Fibroblast of lung (primary cell): ENCODE data around the gene CHN2. TPM values are rescaled to one million over a fixed set of nuclear protein-coding genes. Genes with fewer than 3 reads are reported as not detected.
A peak's percentile ranks its signal among the peaks of the same experiment; 100 is the strongest.

Experiments
- DNase-seq, 2 donors: peaks; one replicate each; pipeline versions ENCODE4 v3.0.0 to v3.0.0-alpha.2; 2010; ENCODE audit warnings: low read depth in 2 of 2
- H2AFZ ChIP-seq: 2 replicates; pipeline ENCODE4 v1.5.1; 2012; ENCODE audit warnings: low read length, control low read depth, inconsistent platforms
- H3K27ac ChIP-seq: 2 replicates; pipeline ENCODE4 v1.5.1; 2011; ENCODE audit warnings: low read length, control low read depth; ENCODE audit not compliant: insufficient read depth
- H3K27me3 ChIP-seq: 2 replicates; pipeline ENCODE4 v1.5.1; 2011; ENCODE audit warnings: mild to moderate bottlenecking, low read length; ENCODE audit not compliant: control insufficient read depth, insufficient read depth
- H3K36me3 ChIP-seq: 2 replicates; pipeline ENCODE4 v1.5.1; 2011; ENCODE audit warnings: low read length; ENCODE audit not compliant: control insufficient read depth, insufficient read depth
- H3K4me1 ChIP-seq: 2 replicates; pipeline ENCODE4 v1.5.1; 2011; ENCODE audit warnings: low read length; ENCODE audit not compliant: control insufficient read depth, insufficient read depth; ENCODE audit errors: extremely low read depth
- H3K4me2 ChIP-seq: 2 replicates; pipeline ENCODE4 v1.5.1; 2011; ENCODE audit warnings: low read length, control low read depth; ENCODE audit not compliant: insufficient read depth; ENCODE audit errors: extremely low read depth
- H3K4me3 ChIP-seq, 4 experiments: fragments of 200-600 bp in 1 of 4; sonication (generic) in 1 of 4; replicated peaks in 1 of 4; 2 replicates each; pipeline ENCODE4 v1.5.1; 2011 to 2016; ENCODE audit warnings: low read length in 4 of 4, low read depth in 3 of 4, mild to moderate bottlenecking in 3 of 4, control low read depth in 2 of 4, inconsistent platforms in 1 of 4, mixed read lengths in 1 of 4; ENCODE audit not compliant: insufficient read depth in 1 of 4; ENCODE audit errors: control extremely low read depth in 1 of 4
- H3K79me2 ChIP-seq: 2 replicates; pipeline ENCODE4 v1.5.1; 2012; ENCODE audit warnings: mild to moderate bottlenecking, low read length, inconsistent platforms; ENCODE audit not compliant: control insufficient read depth, insufficient read depth
- H3K9ac ChIP-seq: 2 replicates; pipeline ENCODE4 v1.5.1; 2011; ENCODE audit warnings: mild to moderate bottlenecking, low read length, control low read depth; ENCODE audit not compliant: insufficient read depth
- H3K9me3 ChIP-seq: 2 replicates; pipeline ENCODE4 v1.5.1; 2012; ENCODE audit warnings: low read depth, low read length; ENCODE audit not compliant: control insufficient read depth, insufficient read depth
- H4K20me1 ChIP-seq: 2 replicates; pipeline ENCODE4 v1.5.1; 2011; ENCODE audit warnings: low read length; ENCODE audit not compliant: control insufficient read depth, insufficient read depth; ENCODE audit errors: extremely low read depth
- EZH2 ChIP-seq: IDR thresholded peaks from 2 replicates; pipeline ENCODE4 v1.5.1; 2012; ENCODE audit warnings: low read length, control low read depth, mild to moderate bottlenecking; ENCODE audit errors: missing control alignments
- polyA plus RNA-seq, 2 donors: library from polyadenylated mRNA; depleted of rRNA in 1 of 2; stranded (reverse) in 1 of 2; unstranded in 1 of 2; fragments of >200 nt; gene quantifications; 2 replicates each; pipeline ENCODE4 v1.2.1, GENCODE V29; 2011 to 2012; ENCODE audit warnings: missing spikeins in 1 of 2
- total RNA-seq: library from RNA; depleted of rRNA; stranded (reverse); fragments of >200 nt; gene quantifications from 2 replicates; pipeline ENCODE4 v1.2.1, GENCODE V29; 2014
- TF ChIP-seq, protein P1 (sequence below), 2 donors: IDR thresholded peaks in 1 of 2; conservative IDR thresholded peaks in 1 of 2; 1 replicate in 1 of 2; 2 replicates in 1 of 2; pipeline ENCODE4 v1.5.1; 2011 to 2012; ENCODE audit warnings: low read length in 2 of 2, control low read depth in 1 of 2, inconsistent platforms in 1 of 2, low read depth in 1 of 2, mild to moderate bottlenecking in 1 of 2

The CHN2 gene
- total and polyA plus RNA-seq, 2 donors (not counting 1 experiment from before 2014, with no cell fraction given): 0.33 to 0.53 TPM

DNA sequence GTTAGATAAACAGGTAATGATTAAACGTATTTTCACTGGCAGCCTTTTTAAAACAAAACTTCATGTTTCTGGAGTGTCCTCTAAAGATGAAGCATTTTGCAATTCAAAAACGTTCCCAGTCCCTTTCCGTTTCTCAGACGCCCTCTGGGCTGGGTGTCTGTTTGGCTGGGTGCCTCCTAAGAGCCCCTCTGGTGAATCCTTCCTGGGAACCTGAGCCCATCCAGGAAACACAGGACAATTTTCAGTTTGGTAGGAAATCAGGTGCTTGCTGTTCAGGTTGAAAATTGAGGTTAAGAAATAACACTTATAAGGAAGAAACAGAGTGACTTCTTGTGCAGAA, 76.7 kb downstream of the CHN2 start:
- Histone ChIP-seq H3K27ac (no peak overlapping the region), H3K4me3 (no peak overlapping the region), H3K79me2 (no peaks in the 10 kb centered on the region), H2AFZ (no peak overlapping the region), H3K4me2 (no peak overlapping the region), H3K4me1 (no peaks in the 10 kb centered on the region), H3K9me3 (no peaks in the 10 kb centered on the region), H3K36me3 (no peaks in the 10 kb centered on the region), H3K27me3 (peaks cover 2% of the 10 kb centered on the region), H3K9ac (no peak overlapping the region), H4K20me1 (no peaks in the 10 kb centered on the region)
- TF ChIP-seq, protein P1, sequence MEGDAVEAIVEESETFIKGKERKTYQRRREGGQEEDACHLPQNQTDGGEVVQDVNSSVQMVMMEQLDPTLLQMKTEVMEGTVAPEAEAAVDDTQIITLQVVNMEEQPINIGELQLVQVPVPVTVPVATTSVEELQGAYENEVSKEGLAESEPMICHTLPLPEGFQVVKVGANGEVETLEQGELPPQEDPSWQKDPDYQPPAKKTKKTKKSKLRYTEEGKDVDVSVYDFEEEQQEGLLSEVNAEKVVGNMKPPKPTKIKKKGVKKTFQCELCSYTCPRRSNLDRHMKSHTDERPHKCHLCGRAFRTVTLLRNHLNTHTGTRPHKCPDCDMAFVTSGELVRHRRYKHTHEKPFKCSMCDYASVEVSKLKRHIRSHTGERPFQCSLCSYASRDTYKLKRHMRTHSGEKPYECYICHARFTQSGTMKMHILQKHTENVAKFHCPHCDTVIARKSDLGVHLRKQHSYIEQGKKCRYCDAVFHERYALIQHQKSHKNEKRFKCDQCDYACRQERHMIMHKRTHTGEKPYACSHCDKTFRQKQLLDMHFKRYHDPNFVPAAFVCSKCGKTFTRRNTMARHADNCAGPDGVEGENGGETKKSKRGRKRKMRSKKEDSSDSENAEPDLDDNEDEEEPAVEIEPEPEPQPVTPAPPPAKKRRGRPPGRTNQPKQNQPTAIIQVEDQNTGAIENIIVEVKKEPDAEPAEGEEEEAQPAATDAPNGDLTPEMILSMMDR (conservative IDR thresholded peaks at IDR 0.05 in 1 of 2, IDR thresholded peaks at IDR 0.05 in 1 of 2; ENCODE audit: low read depth in 1 of 2, low read length in 2 of 2): no peak
- TF ChIP-seq EZH2: no peak
- no peak for DNase-seq

DNA sequence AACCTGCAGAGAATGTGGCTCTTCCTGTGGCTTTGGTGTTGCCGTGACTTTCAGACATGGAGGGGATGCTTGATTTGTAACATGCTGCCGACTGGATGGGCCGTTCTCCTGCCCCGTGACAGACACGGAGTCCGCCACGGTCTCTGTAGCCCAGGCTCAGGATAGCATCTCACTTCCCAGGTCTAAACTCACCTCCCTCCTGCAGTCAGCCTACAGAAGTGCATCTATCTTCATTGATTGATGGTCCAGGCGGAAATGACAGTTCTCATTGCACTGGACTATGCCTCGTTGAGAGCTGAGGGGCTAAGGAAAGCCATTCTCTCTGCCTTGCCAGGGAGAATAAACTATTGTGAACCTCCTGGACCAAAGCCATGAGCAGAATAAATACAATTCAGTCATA, 77.5 kb downstream of the CHN2 start:
- H3K4me2 ChIP-seq: no peak overlapping the region
- H3K9ac ChIP-seq: no peak overlapping the region
- no peaks in the 10 kb centered on the region for H3K9me3 ChIP-seq
- no peaks in the 10 kb centered on the region for H3K79me2 ChIP-seq
- no peak overlapping the region for H2AFZ ChIP-seq
- TF ChIP-seq, protein P1 (conservative IDR thresholded peaks at IDR 0.05 in 1 of 2, IDR thresholded peaks at IDR 0.05 in 1 of 2; ENCODE audit: low read depth in 1 of 2, low read length in 2 of 2): no peak
- no peak for TF ChIP-seq EZH2
- no peak overlapping the region for H3K27ac ChIP-seq
- no peak for DNase-seq
- H3K4me3 ChIP-seq: no peak overlapping the region
- H3K4me1 ChIP-seq: no peaks in the 10 kb centered on the region
- H3K36me3 ChIP-seq: no peaks in the 10 kb centered on the region
- H3K27me3 ChIP-seq: peaks cover 2% of the 10 kb centered on the region
- H4K20me1 ChIP-seq: no peaks in the 10 kb centered on the region

DNA sequence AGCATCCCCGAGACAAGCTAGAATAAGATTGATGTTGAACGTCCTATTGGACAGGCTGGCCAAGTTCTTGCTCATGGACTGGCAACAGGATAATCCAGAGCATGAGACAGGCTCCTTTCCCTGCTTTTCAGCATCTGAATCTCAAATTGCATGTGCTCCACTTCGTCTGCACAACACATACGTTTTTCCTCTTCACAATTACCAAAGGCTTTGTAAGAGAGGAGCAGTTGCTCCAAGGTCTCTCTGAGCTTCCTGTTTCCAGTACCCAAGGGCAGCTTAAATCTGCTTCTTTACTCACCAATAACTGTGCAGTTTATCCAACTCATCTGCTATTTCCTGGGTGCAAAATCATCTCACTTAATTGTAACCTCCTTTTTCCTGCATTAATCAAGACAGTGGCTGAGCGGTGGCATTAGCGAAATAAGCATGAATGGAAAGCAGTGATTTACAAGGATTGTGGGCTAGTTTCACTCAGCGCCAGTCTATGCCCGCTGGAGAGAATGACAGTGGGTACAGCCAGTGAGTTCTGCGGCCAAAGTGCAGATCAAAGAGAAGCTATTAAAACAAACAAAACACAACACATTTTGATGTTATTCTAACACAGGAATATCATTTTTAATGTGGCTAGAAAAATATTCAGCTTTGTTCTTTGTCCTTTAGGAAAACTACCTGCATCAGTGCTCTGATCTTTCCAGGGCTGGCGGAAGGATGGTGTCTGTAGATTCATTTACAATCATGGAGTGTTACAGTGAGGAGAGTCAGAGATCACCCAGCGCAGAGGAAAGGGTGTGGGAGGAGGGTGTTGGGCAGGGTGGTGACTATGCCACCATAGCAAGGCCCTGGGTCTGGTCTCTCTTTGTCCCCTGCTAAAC, 79.8 kb downstream of the CHN2 start:
- no peak for TF ChIP-seq EZH2
- TF ChIP-seq, protein P1 (conservative IDR thresholded peaks at IDR 0.05 in 1 of 2, IDR thresholded peaks at IDR 0.05 in 1 of 2; ENCODE audit: low read depth in 1 of 2, low read length in 2 of 2): no peak
- Histone ChIP-seq H3K36me3 (no peaks in the 10 kb centered on the region), H3K4me2 (no peak overlapping the region), H4K20me1 (no peaks in the 10 kb centered on the region), H3K79me2 (no peaks in the 10 kb centered on the region), H3K9me3 (no peaks in the 10 kb centered on the region), H3K27ac (no peak overlapping the region), H3K4me1 (no peaks in the 10 kb centered on the region), H3K27me3 (peaks cover 2% of the 10 kb centered on the region), H2AFZ (no peak overlapping the region), H3K4me3 (no peak overlapping the region), H3K9ac (no peak overlapping the region)
- DNase-seq: peak; percentile 59 to 74
